ENCODE measurements around the gene DGCR2.

- no peak for TF ChIP-seq CTCF (IDR thresholded peaks at IDR 0.05)
- no peak for TF ChIP-seq POLR2AphosphoS5 (IDR thresholded peaks at IDR 0.05)
- TF ChIP-seq POLR2A (IDR thresholded peaks at IDR 0.05) = no peak
- TF ChIP-seq EP300 (IDR thresholded peaks at IDR 0.05) = no peak
Measured at GRCh38 chr22:19108807-19109197, 13.4 kb downstream of the DGCR2 start.
